Ovary (tissue), 9 donors: ENCODE results near the gene ARFGEF3. TPM values are rescaled to one million over a fixed set of nuclear protein-coding genes. Genes with fewer than 3 reads are reported as not detected.

Source experiments
- DNase-seq, 5 donors: peaks; one replicate each; pipeline ENCODE4 v3.0.0-alpha.2; 2019 to 2020
- H3K27ac ChIP-seq, 2 donors: fragments of 200-600 bp; one replicate each; pipeline versions ENCODE4 v1.5.1 to v1.8.0; 2019 to 2022
- H3K27me3 ChIP-seq: fragments of 200-600 bp; one replicate; pipeline ENCODE4 v1.8.0; 2022
- H3K36me3 ChIP-seq: fragments of 200-600 bp; sonication (generic); one replicate; pipeline ENCODE4 v1.5.1; 2019
- H3K4me1 ChIP-seq: one replicate; pipeline ENCODE4 v1.8.1; 2013; ENCODE audit warnings: mild to moderate bottlenecking, moderate library complexity; ENCODE audit not compliant: insufficient read depth
- H3K4me3 ChIP-seq: fragments of 200-600 bp; sonication (generic); one replicate; pipeline ENCODE4 v1.5.1; 2017
- H3K9me3 ChIP-seq, 2 donors: fragments of 200-600 bp in 1 of 2; sonication (generic) in 1 of 2; one replicate each; pipeline versions ENCODE4 v1.5.1 to v1.8.1; 2013 to 2019; ENCODE audit warnings: mild to moderate bottlenecking in 1 of 2, moderate library complexity in 1 of 2
- CTCF ChIP-seq, 3 donors: fragments of 450-650 bp in 2 of 3; fragments of 200-600 bp in 1 of 3; IDR thresholded peaks; one replicate each; pipeline versions ENCODE4 v1.5.1 to v1.8.0; 2016 to 2022; ENCODE audit warnings: antibody characterized with exemption in 3 of 3, mild to moderate bottlenecking in 1 of 3
- EP300 ChIP-seq: sonication (generic); formaldehyde crosslinking; IDR thresholded peaks from one replicate; pipeline ENCODE4 v1.6.1; 2017; ENCODE audit warnings: antibody characterized with exemption
- POLR2A ChIP-seq: fragments of 450-650 bp; IDR thresholded peaks from one replicate; pipeline ENCODE4 v1.6.1; 2017; ENCODE audit warnings: antibody characterized with exemption, mild to moderate bottlenecking, moderate library complexity
- WGBS, 3 donors: extraction: QIAGEN DNeasy Blood & Tissue Kit in 1 of 3; methylation state at CpG; one replicate each; pipeline versions ENCODE4 v1.1.5 to v1.1.7; 2013 to 2017; 5-methylcytosine and 5-hydroxymethylcytosine counted together
- intact Hi-C, 4 donors: fragments of 100-400 bp; cut with DNase I; formaldehyde crosslinking; loops; one replicate each; pipeline versions ENCODE4 v1.11.0 to v1.15.1; 2022 to 2023
- polyA plus RNA-seq, 2 donors: library from polyadenylated mRNA; stranded (reverse); fragments of 200-250 nt in 1 of 2; fragments of 350-450 nt in 1 of 2; fragmentation: Illumina TruSeq in 1 of 2; extraction: RNeasy Lipid Tissue Mini Kit (QIAGEN cat#74804) in 1 of 2; gene quantifications; one replicate each; pipeline ENCODE4 v1.2.3, GENCODE V29; 2013 to 2014
- total RNA-seq, 7 donors: library from RNA; depleted of rRNA in 2 of 7; stranded (reverse); fragments of >200 nt in 2 of 7; fragmentation: NEBNext Ultra II Directional in 3 of 7; extraction: Animal tissue kit (Norgen Biotek cat#: 25700) in 3 of 7; gene quantifications; one replicate each; pipeline versions ENCODE4 v1.1.0 to v1.2.4, GENCODE V29; 2016 to 2023
- donor health status: DM: no; HTN: no; CAD: no; lungs with moderate emphysema.
- donor health status: DM: no; HTN: no; CAD: no.
- donor health status: Bipolar disorder and iron deficiency.
- donor health status: DM: yes; HTN: yes; CAD: no.
- donor health status: DM: no; HTN: no; CAD: no.
- donor health status: DM: yes; HTN: yes; CAD: no.

The ARFGEF3 gene
- total and polyA plus RNA-seq, 9 donors: 0.15 to 6.1 (median 0.72) TPM

- Histone ChIP-seq H3K27me3 (no peaks in the 10 kb centered on the region), H3K36me3 (no peaks in the 10 kb centered on the region), H3K27ac (no peak overlapping the region), H3K9me3 (no peaks in the 10 kb centered on the region), H3K4me1 (no peaks in the 10 kb centered on the region), H3K4me3 (no peak overlapping the region)
- intact Hi-C loops: no loop called here
- no peak for TF ChIP-seq POLR2A
- no peak for TF ChIP-seq EP300
- no peak for TF ChIP-seq CTCF (IDR thresholded peaks at IDR 0.05)
- DNase-seq: no peak
- WGBS, 3 donors: 62 to 70% (median 64%) methylated on average over 11 of the region's 11 CpGs
Observed at GRCh38 chr6:138307816-138308730, 146.3 kb downstream of the ARFGEF3 start.

DNA sequence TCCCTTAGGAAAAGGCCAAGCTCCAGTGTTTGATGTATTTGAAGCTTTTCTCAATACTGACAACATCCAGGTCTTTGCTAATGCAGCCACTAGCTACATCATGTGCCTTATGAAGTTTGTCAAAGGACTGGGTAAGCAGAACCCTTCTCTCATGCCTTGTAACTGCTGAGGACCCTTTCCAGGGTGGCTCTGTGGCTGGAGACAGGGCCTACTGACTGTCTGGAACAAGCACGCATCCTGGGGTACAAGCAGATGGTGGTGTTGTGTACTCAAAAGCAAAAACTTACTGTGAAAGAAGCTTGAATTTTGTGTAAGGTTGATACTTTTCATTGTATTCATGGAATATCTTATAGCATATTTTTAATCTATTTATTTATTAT, 147.0 kb downstream of the ARFGEF3 start:
- Histone ChIP-seq H3K4me3 (no peak overlapping the region), H3K4me1 (no peaks in the 10 kb centered on the region), H3K27ac (no peak overlapping the region), H3K9me3 (no peaks in the 10 kb centered on the region), H3K27me3 (no peaks in the 10 kb centered on the region), H3K36me3 (no peaks in the 10 kb centered on the region)
- DNase-seq: no peak
- intact Hi-C loops: no loop called here
- TF ChIP-seq CTCF (IDR thresholded peaks at IDR 0.05) (no peak), POLR2A (no peak), EP300 (no peak)
- WGBS, 3 donors: 92 to 97% (median 96%) methylated on average over 1 of the region's 1 CpG

GRCh38 chr6:138309695-138310094, 148.0 kb downstream of the ARFGEF3 start:
- WGBS, 3 donors: 80 to 100% (median 94%) methylated on average over 1 of the region's 1 CpG
- TF ChIP-seq POLR2A (no peak), EP300 (no peak), CTCF (IDR thresholded peaks at IDR 0.05) (no peak)
- no peak overlapping the region for H3K4me3 ChIP-seq
- H3K36me3 ChIP-seq: no peaks in the 10 kb centered on the region
- intact Hi-C loops: no loop called here
- DNase-seq: no peak
- H3K27ac ChIP-seq: no peak overlapping the region
- no peaks in the 10 kb centered on the region for H3K27me3 ChIP-seq
- no peaks in the 10 kb centered on the region for H3K9me3 ChIP-seq
- no peaks in the 10 kb centered on the region for H3K4me1 ChIP-seq

DNA sequence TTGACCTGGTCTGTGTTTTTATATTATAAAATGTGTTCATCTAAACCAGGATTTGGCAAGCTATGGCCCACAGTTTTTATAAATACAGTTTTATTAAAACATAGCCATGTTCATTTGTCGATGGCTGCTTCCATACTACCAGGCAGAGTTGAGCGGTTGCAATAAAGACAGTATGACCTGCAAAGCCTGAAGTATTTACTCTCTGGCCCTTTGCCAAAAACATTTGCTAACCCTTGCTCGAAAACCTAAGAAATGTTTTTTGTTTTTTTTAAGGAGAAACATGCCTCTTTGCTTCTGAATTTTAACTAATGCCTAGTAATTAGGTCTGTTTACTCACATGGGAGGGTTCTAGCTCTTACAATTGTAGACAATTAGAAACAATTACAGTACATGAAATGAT, 148.6 kb downstream of the ARFGEF3 start:
- no peak overlapping the region for H3K4me3 ChIP-seq
- H3K27ac ChIP-seq: no peak overlapping the region
- H3K4me1 ChIP-seq: no peaks in the 10 kb centered on the region
- 16 to 26% (median 22%) methylated on average over 3 of the region's 3 CpGs for WGBS, 3 donors
- no peak for DNase-seq
- intact Hi-C loops: no loop called here
- no peaks in the 10 kb centered on the region for H3K36me3 ChIP-seq
- no peaks in the 10 kb centered on the region for H3K27me3 ChIP-seq
- no peak for TF ChIP-seq EP300
- TF ChIP-seq CTCF (IDR thresholded peaks at IDR 0.05): no peak
- no peak for TF ChIP-seq POLR2A
- H3K9me3 ChIP-seq: no peaks in the 10 kb centered on the region
